ENCODE results near the gene ZKSCAN7. TPM values are rescaled to one million over a fixed set of nuclear protein-coding genes. Genes with fewer than 3 reads are reported as not detected.

ZKSCAN7 gene
- polyA plus RNA-seq, 1 donor (not counting 4 experiments of a cell fraction or from before 2014, with no cell fraction given): 1.6 TPM

DNA sequence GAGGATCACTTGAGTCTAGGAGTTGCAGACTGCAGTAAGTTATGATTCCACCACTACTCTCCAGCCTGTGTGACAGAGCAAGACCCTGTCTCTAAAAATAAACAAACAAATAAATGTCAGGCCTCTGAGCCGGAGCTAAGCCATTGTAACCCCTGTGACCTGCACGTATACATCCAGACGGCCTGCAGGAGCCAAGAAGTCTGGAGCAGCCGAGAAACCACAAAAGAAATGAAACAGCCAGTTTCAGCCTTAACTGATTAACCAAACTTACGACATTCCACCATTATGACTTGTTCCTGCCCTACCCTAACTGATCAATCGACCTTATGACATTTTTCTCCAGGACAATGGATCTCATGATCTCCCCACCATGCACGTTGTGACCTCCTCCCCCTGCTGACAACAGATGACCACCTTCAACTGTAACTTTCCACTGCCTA is 32.5 kb upstream of the ZKSCAN7 start:
- Histone ChIP-seq H3K27me3 (ENCODE audit: control insufficient read depth, extremely low read depth, insufficient read depth, low read length) (peaks cover 3% of the 10 kb centered on the region), H3K4me1 (ENCODE audit: control insufficient read depth, extremely low read depth, insufficient read depth, low read length) (no peaks in the 10 kb centered on the region), H3K4me2 (ENCODE audit: control insufficient read depth, extremely low read depth, insufficient read depth, low read depth, low read length) (no peak overlapping the region), H4K20me1 (ENCODE audit: control insufficient read depth, extremely low read depth, insufficient read depth, low read length) (no peaks in the 10 kb centered on the region), H3K9me1 (ENCODE audit: control insufficient read depth, extremely low read depth, insufficient read depth, low read length) (no peaks in the 10 kb centered on the region), H3K79me2 (ENCODE audit: control insufficient read depth, insufficient read depth, low read length) (no peaks in the 10 kb centered on the region), H3K4me3 (ENCODE audit: control insufficient read depth in 2 of 3, extremely low read depth in 1 of 3, insufficient read depth in 2 of 3, low read depth in 1 of 3, low read length in 3 of 3) (no peak overlapping the region), H3K9ac (ENCODE audit: control insufficient read depth, extremely low read depth, insufficient read depth, low read length) (no peak overlapping the region), H2AFZ (ENCODE audit: control insufficient read depth, low read length) (no peak overlapping the region), H3K36me3 (ENCODE audit: control insufficient read depth in 2 of 2, extremely low read depth in 1 of 2, insufficient read depth in 2 of 2, low read length in 2 of 2) (no peaks in the 10 kb centered on the region), H3K9me3 (ENCODE audit: control insufficient read depth, low read depth, low read length) (no peaks in the 10 kb centered on the region), H3K27ac (ENCODE audit: control insufficient read depth, insufficient read depth, low read length) (no peak overlapping the region)
- FAIRE-seq (no peak), DNase-seq (ENCODE audit: low read depth, low spot score) (no peak)
- no peak for TF ChIP-seq EZH2 (IDR thresholded peaks at IDR 0.05; ENCODE audit: low read length)
- TF ChIP-seq, protein P1, sequence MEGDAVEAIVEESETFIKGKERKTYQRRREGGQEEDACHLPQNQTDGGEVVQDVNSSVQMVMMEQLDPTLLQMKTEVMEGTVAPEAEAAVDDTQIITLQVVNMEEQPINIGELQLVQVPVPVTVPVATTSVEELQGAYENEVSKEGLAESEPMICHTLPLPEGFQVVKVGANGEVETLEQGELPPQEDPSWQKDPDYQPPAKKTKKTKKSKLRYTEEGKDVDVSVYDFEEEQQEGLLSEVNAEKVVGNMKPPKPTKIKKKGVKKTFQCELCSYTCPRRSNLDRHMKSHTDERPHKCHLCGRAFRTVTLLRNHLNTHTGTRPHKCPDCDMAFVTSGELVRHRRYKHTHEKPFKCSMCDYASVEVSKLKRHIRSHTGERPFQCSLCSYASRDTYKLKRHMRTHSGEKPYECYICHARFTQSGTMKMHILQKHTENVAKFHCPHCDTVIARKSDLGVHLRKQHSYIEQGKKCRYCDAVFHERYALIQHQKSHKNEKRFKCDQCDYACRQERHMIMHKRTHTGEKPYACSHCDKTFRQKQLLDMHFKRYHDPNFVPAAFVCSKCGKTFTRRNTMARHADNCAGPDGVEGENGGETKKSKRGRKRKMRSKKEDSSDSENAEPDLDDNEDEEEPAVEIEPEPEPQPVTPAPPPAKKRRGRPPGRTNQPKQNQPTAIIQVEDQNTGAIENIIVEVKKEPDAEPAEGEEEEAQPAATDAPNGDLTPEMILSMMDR (optimal IDR thresholded peaks at IDR 0.05 in 1 of 3, IDR thresholded peaks at IDR 0.05 in 1 of 3, conservative IDR thresholded peaks at IDR 0.05 in 1 of 3; ENCODE audit: extremely low read depth in 1 of 3, insufficient read depth in 2 of 3, low read length in 3 of 3): no peak
- dilution Hi-C loops (cut with MboI; ENCODE audit: extremely low pct_ligation_motif_present, low sequenced_read_pairs): no loop called here

GRCh38 chr3:44525060-44525459 is 29.9 kb upstream of the ZKSCAN7 start:
- Histone ChIP-seq H3K27me3 (ENCODE audit: control insufficient read depth, extremely low read depth, insufficient read depth, low read length) (peaks cover 3% of the 10 kb centered on the region), H4K20me1 (ENCODE audit: control insufficient read depth, extremely low read depth, insufficient read depth, low read length) (no peaks in the 10 kb centered on the region), H3K9me3 (ENCODE audit: control insufficient read depth, low read depth, low read length) (no peaks in the 10 kb centered on the region), H2AFZ (ENCODE audit: control insufficient read depth, low read length) (no peak overlapping the region), H3K9ac (ENCODE audit: control insufficient read depth, extremely low read depth, insufficient read depth, low read length) (no peak overlapping the region), H3K79me2 (ENCODE audit: control insufficient read depth, insufficient read depth, low read length) (no peaks in the 10 kb centered on the region), H3K9me1 (ENCODE audit: control insufficient read depth, extremely low read depth, insufficient read depth, low read length) (no peaks in the 10 kb centered on the region), H3K4me3 (ENCODE audit: control insufficient read depth in 2 of 3, extremely low read depth in 1 of 3, insufficient read depth in 2 of 3, low read depth in 1 of 3, low read length in 3 of 3) (no peak overlapping the region), H3K27ac (ENCODE audit: control insufficient read depth, insufficient read depth, low read length) (no peak overlapping the region), H3K36me3 (ENCODE audit: control insufficient read depth in 2 of 2, extremely low read depth in 1 of 2, insufficient read depth in 2 of 2, low read length in 2 of 2) (no peaks in the 10 kb centered on the region), H3K4me2 (ENCODE audit: control insufficient read depth, extremely low read depth, insufficient read depth, low read depth, low read length) (no peak overlapping the region), H3K4me1 (ENCODE audit: control insufficient read depth, extremely low read depth, insufficient read depth, low read length) (no peaks in the 10 kb centered on the region)
- FAIRE-seq (no peak), DNase-seq (ENCODE audit: low read depth, low spot score) (no peak)
- dilution Hi-C loops (cut with MboI; ENCODE audit: extremely low pct_ligation_motif_present, low sequenced_read_pairs): no loop called here
- TF ChIP-seq EZH2 (IDR thresholded peaks at IDR 0.05; ENCODE audit: low read length): no peak
- TF ChIP-seq, protein P1 (optimal IDR thresholded peaks at IDR 0.05 in 1 of 3, IDR thresholded peaks at IDR 0.05 in 1 of 3, conservative IDR thresholded peaks at IDR 0.05 in 1 of 3; ENCODE audit: extremely low read depth in 1 of 3, insufficient read depth in 2 of 3, low read length in 3 of 3): no peak

Data from keratinocyte (primary cell).